ENCODE measurements around the gene RFXANK. TPM values are rescaled to one million over a fixed set of nuclear protein-coding genes. Genes with fewer than 3 reads are reported as not detected.

RFXANK gene
- total RNA-seq, 4 donors from 2014 or later, result 36.2 to 46.6 (median 40.9) TPM

- Histone ChIP-seq H3K36me3 (peaks cover 0 to 49% of the 10 kb centered on the region in 2 donors), H3K27me3 (peaks cover 14% of the 10 kb centered on the region), H3K4me3 (peak overlapping the region in 1 of 2 donors; percentile 73), H3K4me1 (peaks cover 0 to 17% (median 8%) of the 10 kb centered on the region in 3 donors), H3K27ac (peak overlapping the region in 2 of 4 donors; percentile 79 to 87), H3K9me3 (no peaks in the 10 kb centered on the region)
- WGBS, 2 donors (ENCODE audit: low coverage in 1 of 2), result 55 to 61% methylated on average over 2 to 7 of the region's 19 CpGs
- TF ChIP-seq, protein P1, sequence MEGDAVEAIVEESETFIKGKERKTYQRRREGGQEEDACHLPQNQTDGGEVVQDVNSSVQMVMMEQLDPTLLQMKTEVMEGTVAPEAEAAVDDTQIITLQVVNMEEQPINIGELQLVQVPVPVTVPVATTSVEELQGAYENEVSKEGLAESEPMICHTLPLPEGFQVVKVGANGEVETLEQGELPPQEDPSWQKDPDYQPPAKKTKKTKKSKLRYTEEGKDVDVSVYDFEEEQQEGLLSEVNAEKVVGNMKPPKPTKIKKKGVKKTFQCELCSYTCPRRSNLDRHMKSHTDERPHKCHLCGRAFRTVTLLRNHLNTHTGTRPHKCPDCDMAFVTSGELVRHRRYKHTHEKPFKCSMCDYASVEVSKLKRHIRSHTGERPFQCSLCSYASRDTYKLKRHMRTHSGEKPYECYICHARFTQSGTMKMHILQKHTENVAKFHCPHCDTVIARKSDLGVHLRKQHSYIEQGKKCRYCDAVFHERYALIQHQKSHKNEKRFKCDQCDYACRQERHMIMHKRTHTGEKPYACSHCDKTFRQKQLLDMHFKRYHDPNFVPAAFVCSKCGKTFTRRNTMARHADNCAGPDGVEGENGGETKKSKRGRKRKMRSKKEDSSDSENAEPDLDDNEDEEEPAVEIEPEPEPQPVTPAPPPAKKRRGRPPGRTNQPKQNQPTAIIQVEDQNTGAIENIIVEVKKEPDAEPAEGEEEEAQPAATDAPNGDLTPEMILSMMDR (IDR thresholded peaks at IDR 0.05), result no peak
- no peak for TF ChIP-seq EP300 (IDR thresholded peaks at IDR 0.05)
- no peak for TF ChIP-seq POLR2A (IDR thresholded peaks at IDR 0.05)
- no peak for TF ChIP-seq POLR2AphosphoS5 (IDR thresholded peaks at IDR 0.05)
- no peak for ATAC-seq
These were observed 9.9 kb downstream of the RFXANK start for GRCh38 chr19:19201697-19202630.

DNA sequence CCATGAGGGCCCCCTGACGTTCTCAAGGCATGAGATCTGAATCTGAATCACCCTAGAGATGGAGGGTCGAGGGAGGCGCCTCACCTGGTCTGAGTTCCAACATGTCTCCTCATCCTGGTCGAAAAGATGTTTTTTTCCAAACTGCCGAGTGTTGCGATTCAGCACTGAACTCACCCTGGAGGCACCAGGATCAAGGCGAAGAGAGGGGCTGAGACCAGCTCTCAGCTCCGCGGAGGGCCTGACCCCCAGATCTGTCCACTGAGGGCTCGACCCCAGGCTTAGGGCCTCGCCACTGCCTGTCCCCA, 10.6 kb downstream of the RFXANK start:
- Histone ChIP-seq H3K27me3 (peaks cover 21% of the 10 kb centered on the region), H3K4me3 (peak overlapping the region; percentile 59 to 73), H3K27ac (peak overlapping the region; percentile 21 to 87 (median 82)), H3K36me3 (peaks cover 0 to 42% of the 10 kb centered on the region in 2 donors), H3K9me3 (no peaks in the 10 kb centered on the region), H3K4me1 (peaks cover 0 to 17% (median 8%) of the 10 kb centered on the region in 3 donors)
- no peak for ATAC-seq
- TF ChIP-seq POLR2A (IDR thresholded peaks at IDR 0.05), result no peak
- no peak for TF ChIP-seq POLR2AphosphoS5 (IDR thresholded peaks at IDR 0.05)
- TF ChIP-seq, protein P1 (IDR thresholded peaks at IDR 0.05), result no peak
- TF ChIP-seq EP300 (IDR thresholded peaks at IDR 0.05), result no peak
- WGBS, 2 donors (ENCODE audit: low coverage in 1 of 2), result 0 to 22% methylated on average over 2 to 3 of the region's 11 CpGs

DNA sequence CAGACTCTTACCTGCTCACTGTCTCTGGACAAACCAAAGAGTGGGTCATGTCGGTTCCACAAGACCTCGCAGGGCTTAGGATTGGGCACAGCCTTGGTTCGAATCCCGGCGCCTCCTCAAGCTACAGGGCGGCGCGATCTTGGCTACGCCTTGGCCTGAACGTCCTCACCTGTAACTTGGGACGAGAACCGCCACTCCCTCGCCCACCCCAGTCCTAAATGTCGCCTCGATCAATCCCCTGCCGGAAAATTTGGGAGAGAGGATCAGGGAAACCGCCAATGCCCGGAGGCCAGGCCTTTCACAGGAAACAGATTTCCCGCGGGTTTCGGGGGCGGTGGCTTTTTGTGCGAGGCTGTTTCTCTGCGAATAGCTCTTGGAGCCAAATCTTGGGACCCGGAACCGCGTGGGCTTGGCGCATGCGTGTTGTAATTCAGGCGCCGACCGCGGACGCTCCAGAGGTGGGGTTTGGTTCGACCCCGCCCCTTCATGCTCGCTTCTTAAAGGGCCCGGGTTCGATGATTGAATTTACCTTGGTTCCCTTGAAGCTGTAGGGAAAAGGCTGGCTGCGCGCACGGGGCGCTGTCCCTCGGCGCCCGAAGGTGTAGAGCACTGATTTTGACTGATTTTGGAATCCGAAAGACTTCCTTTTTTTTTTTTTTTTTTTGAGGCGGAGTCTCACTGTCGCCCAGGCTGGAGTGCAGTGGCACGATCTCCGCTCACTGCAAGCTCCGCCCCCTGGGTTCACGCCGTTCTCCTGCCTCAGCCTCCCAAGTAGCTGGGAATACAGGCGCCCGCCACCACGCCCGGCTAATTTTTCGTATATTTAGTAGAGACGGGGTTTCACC, 11.2 kb downstream of the RFXANK start, which contains the start of gene NR2C2AP:
TSS of gene NR2C2AP (minus strand) at position 403 of the 845 bp plus-strand sequence. CDS start at position 49, 354 bp downstream.
- Histone ChIP-seq H3K4me1 (peaks cover 0 to 17% (median 8%) of the 10 kb centered on the region in 3 donors), H3K36me3 (peaks cover 0 to 37% of the 10 kb centered on the region in 2 donors), H3K27me3 (peaks cover 27% of the 10 kb centered on the region), H3K27ac (peak within 1 kb of the TSS; percentile 21 to 87 (median 82)), H3K9me3 (no peaks in the 10 kb centered on the region), H3K4me3 (peak within 1 kb of the TSS; percentile 59 to 73)
- TF ChIP-seq POLR2AphosphoS5 (IDR thresholded peaks at IDR 0.05) (peak; percentile 13), EP300 (IDR thresholded peaks at IDR 0.05) (no peak)
- TF ChIP-seq, protein P1 (IDR thresholded peaks at IDR 0.05), result peak in 1 of 4 experiments; percentile 7
- WGBS, 2 donors (ENCODE audit: low coverage in 1 of 2), result 0 to 3% methylated on average over 14 to 15 of the region's 60 CpGs
- ATAC-seq, result peak; percentile 95

GRCh38 chr19:19204181-19204580, 12.1 kb downstream of the RFXANK start:
- no peak for TF ChIP-seq POLR2A (IDR thresholded peaks at IDR 0.05)
- no peak for TF ChIP-seq POLR2AphosphoS5 (IDR thresholded peaks at IDR 0.05)
- TF ChIP-seq, protein P1 (IDR thresholded peaks at IDR 0.05), result no peak
- no peak for TF ChIP-seq EP300 (IDR thresholded peaks at IDR 0.05)
- Histone ChIP-seq H3K27me3 (peaks cover 36% of the 10 kb centered on the region), H3K27ac (no peak overlapping the region), H3K9me3 (no peaks in the 10 kb centered on the region), H3K4me1 (peaks cover 0 to 17% (median 8%) of the 10 kb centered on the region in 3 donors), H3K36me3 (peaks cover 0 to 27% of the 10 kb centered on the region in 2 donors), H3K4me3 (no peak overlapping the region)
- no peak for ATAC-seq
- WGBS, 2 donors (ENCODE audit: low coverage in 1 of 2), result 40 to 60% methylated on average over 1 to 7 of the region's 13 CpGs

Measured in gastroesophageal sphincter (tissue), 4 donors.